PC-9 (cell line): ENCODE data around the gene CGB7.
"Not testable (repeated sequence)": the region's sequence is repeated elsewhere in the genome, so short reads cannot be mapped to it uniquely, and the experiment has no call there.

Experiments
- EZH2 ChIP-seq: fragments of 200-600 bp; sonication (generic); IDR thresholded peaks from 2 replicates; pipeline ENCODE4 v1.8.0; 2017; ENCODE audit warnings: antibody characterized with exemption, low read depth
- TF ChIP-seq, protein P1 (sequence below): fragments of 200-600 bp; sonication (generic); conservative IDR thresholded peaks from 2 replicates; pipeline ENCODE4 v1.6.1; 2017; ENCODE audit warnings: mixed run types, antibody characterized with exemption, mild to moderate bottlenecking, moderate library complexity

DNA sequence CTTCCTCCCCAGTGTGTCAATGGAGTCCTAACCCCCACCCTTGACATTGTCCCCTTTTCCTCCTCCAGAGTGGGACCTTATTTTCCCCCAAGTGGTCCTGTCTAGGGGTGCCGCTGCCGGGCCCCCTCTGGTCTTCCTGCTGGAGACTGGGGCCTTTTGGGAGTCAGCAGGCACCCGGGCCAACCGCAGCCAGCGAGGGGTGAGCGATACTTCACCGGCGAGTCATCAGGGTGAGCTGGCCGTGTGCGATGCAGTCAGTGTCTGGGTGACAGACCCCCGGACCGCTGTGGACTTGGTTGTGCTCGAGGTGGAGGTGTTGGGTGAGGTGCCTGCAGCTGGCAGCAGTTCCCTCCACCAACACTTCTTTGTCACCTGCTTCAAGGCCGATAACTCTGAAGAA is 27.8 kb downstream of the CGB7 start:
- TF ChIP-seq, protein P1, sequence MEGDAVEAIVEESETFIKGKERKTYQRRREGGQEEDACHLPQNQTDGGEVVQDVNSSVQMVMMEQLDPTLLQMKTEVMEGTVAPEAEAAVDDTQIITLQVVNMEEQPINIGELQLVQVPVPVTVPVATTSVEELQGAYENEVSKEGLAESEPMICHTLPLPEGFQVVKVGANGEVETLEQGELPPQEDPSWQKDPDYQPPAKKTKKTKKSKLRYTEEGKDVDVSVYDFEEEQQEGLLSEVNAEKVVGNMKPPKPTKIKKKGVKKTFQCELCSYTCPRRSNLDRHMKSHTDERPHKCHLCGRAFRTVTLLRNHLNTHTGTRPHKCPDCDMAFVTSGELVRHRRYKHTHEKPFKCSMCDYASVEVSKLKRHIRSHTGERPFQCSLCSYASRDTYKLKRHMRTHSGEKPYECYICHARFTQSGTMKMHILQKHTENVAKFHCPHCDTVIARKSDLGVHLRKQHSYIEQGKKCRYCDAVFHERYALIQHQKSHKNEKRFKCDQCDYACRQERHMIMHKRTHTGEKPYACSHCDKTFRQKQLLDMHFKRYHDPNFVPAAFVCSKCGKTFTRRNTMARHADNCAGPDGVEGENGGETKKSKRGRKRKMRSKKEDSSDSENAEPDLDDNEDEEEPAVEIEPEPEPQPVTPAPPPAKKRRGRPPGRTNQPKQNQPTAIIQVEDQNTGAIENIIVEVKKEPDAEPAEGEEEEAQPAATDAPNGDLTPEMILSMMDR, result not testable (repeated sequence)
- not testable (repeated sequence) for TF ChIP-seq EZH2
